Stimulated activated naive CD8-positive, alpha-beta T cell treated with anti-CD3 and anti-CD28 coated beads, Interleukin-15, amount 100 ng/mL, for 72 hours (primary cell): Measurements from ENCODE around the gene PCDHB14.
"Not testable (repeated sequence)": the region's sequence is repeated elsewhere in the genome, so short reads cannot be mapped to it uniquely, and the experiment has no call there.

Source experiments
- ATAC-seq: fragments of 150-1000 bp; cut with Tn5 transposase; 2 replicates; pipeline ENCODE4 v1.10.0; 2021; ENCODE audit warnings: mild to moderate bottlenecking, moderate library complexity
- DNase-seq, 2 donors: peaks; one replicate each; pipeline ENCODE4 v3.0.0; 2021 to 2022
- H3K27ac Mint-ChIP-seq, 2 donors: one replicate each; pipeline ENCODE4 v1.8.0; 2022; ENCODE audit warnings: mild to moderate bottlenecking in 2 of 2, mixed read lengths in 2 of 2, moderate library complexity in 2 of 2
- H3K27me3 Mint-ChIP-seq: one replicate; pipeline ENCODE4 v1.8.0; 2022; ENCODE audit warnings: mixed read lengths
- H3K4me1 Mint-ChIP-seq: one replicate; pipeline ENCODE4 v1.8.0; 2022; ENCODE audit warnings: mild to moderate bottlenecking, mixed read lengths
- H3K4me3 Mint-ChIP-seq, 2 donors: one replicate each; pipeline ENCODE4 v1.8.0; 2022; ENCODE audit warnings: mild to moderate bottlenecking in 2 of 2, mixed read lengths in 2 of 2, moderate library complexity in 1 of 2
- H3K9me3 Mint-ChIP-seq, 2 donors: one replicate each; pipeline ENCODE4 v1.8.0; 2022; ENCODE audit warnings: mixed read lengths in 2 of 2

The PCDHB14 gene

DNA sequence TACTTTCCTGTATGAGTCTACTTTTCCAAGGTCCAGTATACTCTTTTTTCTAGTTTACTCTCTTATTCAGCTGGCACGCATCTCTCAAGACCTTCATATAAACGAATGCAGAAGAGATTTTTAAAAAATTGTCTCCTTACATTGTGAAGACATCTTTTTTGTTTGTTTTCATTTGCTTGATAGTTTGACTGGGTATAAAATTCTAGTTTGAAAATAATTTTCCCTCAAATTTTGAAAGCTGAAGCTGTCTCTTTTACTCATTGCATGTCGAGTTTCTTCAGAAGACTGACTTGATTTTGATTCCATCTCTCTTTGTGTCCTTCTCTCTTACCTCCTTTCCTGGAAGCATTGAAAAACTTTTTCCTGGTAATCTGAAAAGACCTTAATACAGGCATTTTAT lies 26.8 kb upstream of the PCDHB14 start:
- Mint-ChIP-seq H3K9me3 (peaks cover 25 to 53% of the 10 kb centered on the region in 2 donors), H3K27me3 (peaks cover 44% of the 10 kb centered on the region), H3K4me1 (no peaks in the 10 kb centered on the region), H3K27ac (no peak overlapping the region), H3K4me3 (no peak overlapping the region)
- no peak for DNase-seq
- no peak for ATAC-seq

DNA sequence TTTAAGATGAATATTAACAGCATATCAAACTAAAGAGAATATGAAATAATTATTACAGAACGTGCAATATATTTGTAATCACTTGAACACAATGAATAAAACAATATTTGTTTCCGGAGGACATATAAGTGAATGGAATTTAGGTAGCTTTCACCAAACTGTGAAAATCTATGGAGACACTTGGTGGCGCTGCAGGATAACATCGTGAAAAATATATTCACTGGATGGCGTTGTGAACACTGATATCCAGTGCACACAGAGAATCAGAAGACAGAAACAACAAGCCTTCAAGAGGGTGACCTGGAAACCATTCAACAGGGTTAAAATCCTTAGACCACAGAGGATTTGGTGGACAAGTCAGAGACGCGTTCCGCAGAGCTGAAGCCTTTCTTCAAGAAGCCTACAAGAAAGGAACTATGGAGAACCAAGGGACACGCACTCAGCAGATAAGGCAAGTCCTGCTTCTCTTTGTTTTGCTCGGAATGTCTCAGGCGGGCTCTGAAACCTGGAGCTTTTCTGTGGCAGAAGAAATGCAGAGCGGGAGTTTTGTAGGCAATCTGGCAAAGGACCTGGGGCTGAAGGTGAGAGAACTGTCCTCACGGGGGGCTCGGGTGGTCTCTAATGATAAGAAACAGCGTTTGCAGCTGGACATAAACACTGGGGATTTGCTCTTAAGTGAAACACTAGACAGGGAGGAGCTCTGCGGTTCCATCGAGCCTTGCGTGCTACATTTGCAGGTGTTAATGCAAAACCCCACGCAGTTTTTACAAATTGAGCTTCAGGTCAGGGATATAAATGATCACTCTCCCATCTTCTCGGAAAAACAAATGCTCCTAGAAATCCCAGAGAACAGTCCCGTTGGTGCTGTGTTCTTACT lies 23.5 kb upstream of the PCDHB14 start, which contains the start of gene PCDHB11:
Gene PCDHB11 (plus strand): TSS at position 269 of the 877 bp plus-strand sequence. CDS start 148 bp downstream, at position 417.
- no peak for ATAC-seq
- DNase-seq = no peak
- Mint-ChIP-seq H3K4me3 (no peak within 1 kb of the TSS), H3K9me3 (peaks cover 14 to 61% of the 10 kb centered on the region in 2 donors), H3K4me1 (no peaks in the 10 kb centered on the region), H3K27ac (no peak within 1 kb of the TSS), H3K27me3 (peaks cover 39% of the 10 kb centered on the region)

DNA sequence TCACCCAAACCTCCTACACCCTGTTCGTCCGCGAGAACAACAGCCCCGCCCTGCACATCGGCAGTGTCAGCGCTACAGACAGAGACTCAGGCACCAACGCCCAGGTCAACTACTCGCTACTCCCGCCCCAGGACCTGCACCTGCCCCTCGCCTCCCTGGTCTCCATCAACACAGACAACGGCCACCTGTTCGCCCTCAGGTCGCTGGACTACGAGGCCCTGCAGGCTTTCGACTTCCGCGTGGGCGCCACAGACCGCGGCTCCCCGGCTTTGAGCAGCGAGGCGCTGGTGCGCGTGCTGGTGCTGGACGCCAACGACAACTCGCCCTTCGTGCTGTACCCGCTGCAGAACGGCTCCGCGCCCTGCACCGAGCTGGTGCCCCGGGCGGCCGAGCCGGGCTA lies 22.0 kb upstream of the PCDHB14 start:
- H3K4me3 Mint-ChIP-seq, DNase-seq, ATAC-seq, H3K27ac Mint-ChIP-seq, H3K4me1 Mint-ChIP-seq: not testable (repeated sequence)
- Mint-ChIP-seq H3K9me3 (peaks cover 14 to 58% of the 10 kb centered on the region in 2 donors), H3K27me3 (peaks cover 49% of the 10 kb centered on the region)

DNA sequence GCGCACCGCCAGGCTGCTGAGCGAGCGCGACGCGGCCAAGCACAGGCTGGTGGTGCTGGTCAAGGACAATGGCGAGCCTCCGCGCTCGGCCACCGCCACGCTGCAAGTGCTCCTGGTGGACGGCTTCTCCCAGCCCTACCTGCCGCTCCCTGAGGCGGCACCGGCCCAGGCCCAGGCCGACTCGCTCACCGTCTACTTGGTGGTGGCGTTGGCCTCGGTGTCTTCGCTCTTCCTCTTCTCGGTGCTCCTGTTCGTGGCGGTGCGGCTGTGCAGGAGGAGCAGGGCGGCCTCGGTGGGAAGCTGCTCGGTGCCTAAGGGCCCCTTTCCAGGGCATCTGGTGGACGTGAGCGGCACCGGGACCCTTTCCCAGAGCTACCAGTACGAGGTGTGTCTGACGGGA lies 21.5 kb upstream of the PCDHB14 start:
- H3K4me3 Mint-ChIP-seq, H3K4me1 Mint-ChIP-seq, ATAC-seq, H3K27ac Mint-ChIP-seq, DNase-seq: not testable (repeated sequence)
- Mint-ChIP-seq H3K9me3 (peaks cover 14 to 53% of the 10 kb centered on the region in 2 donors), H3K27me3 (peaks cover 49% of the 10 kb centered on the region)

DNA sequence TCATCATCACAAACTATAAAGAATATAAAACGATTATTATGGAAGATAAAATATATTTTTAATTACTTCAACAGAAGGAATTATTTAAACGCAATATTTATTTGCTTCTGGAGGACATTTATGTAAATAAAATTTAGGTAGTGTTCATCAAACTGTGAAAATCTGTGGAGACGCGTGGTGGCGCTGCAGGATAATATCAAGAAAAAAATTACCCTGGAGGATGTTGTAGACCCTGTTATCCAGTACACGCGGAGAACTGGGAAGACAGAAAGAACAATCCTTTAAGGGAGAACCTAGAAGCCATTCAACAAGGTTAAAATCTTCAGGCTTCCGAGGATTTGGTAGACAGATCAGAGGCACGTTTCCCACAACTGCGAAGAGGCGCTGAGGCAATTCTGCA lies 14.7 kb upstream of the PCDHB14 start, which contains the start of gene PCDHB12:
Gene PCDHB12 (plus strand): TSS at position 242 of the 400 bp plus-strand sequence. CDS start 189 bp downstream, outside the sequence.
- Mint-ChIP-seq H3K4me3 (no peak within 1 kb of the TSS), H3K27me3 (peaks cover 56% of the 10 kb centered on the region), H3K9me3 (peaks cover 0 to 12% of the 10 kb centered on the region in 2 donors), H3K27ac (no peak within 1 kb of the TSS), H3K4me1 (no peaks in the 10 kb centered on the region)
- DNase-seq (no peak), ATAC-seq (no peak)

GRCh38 chr5:141210281-141210680 lies 12.9 kb upstream of the PCDHB14 start:
- not testable (repeated sequence) for DNase-seq, H3K4me3 Mint-ChIP-seq, H3K27ac Mint-ChIP-seq, H3K4me1 Mint-ChIP-seq, ATAC-seq
- Mint-ChIP-seq H3K27me3 (peaks cover 67% of the 10 kb centered on the region), H3K9me3 (peaks cover 2 to 18% of the 10 kb centered on the region in 2 donors)

DNA sequence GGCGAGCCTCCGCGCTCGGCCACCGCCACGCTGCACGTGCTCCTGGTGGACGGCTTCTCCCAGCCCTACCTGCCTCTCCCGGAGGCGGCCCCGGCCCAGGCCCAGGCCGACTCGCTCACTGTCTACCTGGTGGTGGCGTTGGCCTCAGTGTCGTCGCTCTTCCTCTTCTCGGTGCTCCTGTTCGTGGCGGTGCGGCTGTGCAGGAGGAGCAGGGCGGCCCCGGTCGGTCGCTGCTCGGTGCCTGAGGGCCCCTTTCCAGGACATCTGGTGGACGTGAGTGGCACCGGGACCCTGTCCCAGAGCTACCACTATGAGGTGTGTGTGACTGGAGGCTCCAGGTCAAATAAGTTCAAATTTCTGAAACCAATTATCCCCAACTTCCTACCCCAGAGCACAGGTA lies 12.3 kb upstream of the PCDHB14 start:
- not testable (repeated sequence) for H3K4me3 Mint-ChIP-seq, H3K27ac Mint-ChIP-seq, H3K4me1 Mint-ChIP-seq, DNase-seq, ATAC-seq
- Mint-ChIP-seq H3K9me3 (peaks cover 4 to 22% of the 10 kb centered on the region in 2 donors), H3K27me3 (peaks cover 65% of the 10 kb centered on the region)

GRCh38 chr5:141213656-141214339 lies 9.3 kb upstream of the PCDHB14 start, which contains the start of gene PCDHB13:
Gene PCDHB13 (plus strand): TSS chr5:141213919. CDS start chr5:141214124, 205 bp downstream.
- not testable (repeated sequence) for H3K27ac Mint-ChIP-seq, ATAC-seq, H3K4me3 Mint-ChIP-seq, H3K4me1 Mint-ChIP-seq, DNase-seq
- H3K9me3 Mint-ChIP-seq = peaks cover 8 to 22% of the 10 kb centered on the region in 2 donors
- H3K27me3 Mint-ChIP-seq = peaks cover 62% of the 10 kb centered on the region

GRCh38 chr5:141214583-141214982 lies 8.6 kb upstream of the PCDHB14 start:
- ATAC-seq, DNase-seq, H3K27ac Mint-ChIP-seq, H3K4me3 Mint-ChIP-seq, H3K4me1 Mint-ChIP-seq: not testable (repeated sequence)
- peaks cover 12 to 22% of the 10 kb centered on the region in 2 donors for H3K9me3 Mint-ChIP-seq
- peaks cover 55% of the 10 kb centered on the region for H3K27me3 Mint-ChIP-seq

GRCh38 chr5:141215504-141215903 lies 7.6 kb upstream of the PCDHB14 start:
- ATAC-seq, DNase-seq, H3K27ac Mint-ChIP-seq, H3K4me3 Mint-ChIP-seq, H3K4me1 Mint-ChIP-seq: not testable (repeated sequence)
- peaks cover 18 to 24% of the 10 kb centered on the region in 2 donors for H3K9me3 Mint-ChIP-seq
- H3K27me3 Mint-ChIP-seq = peaks cover 55% of the 10 kb centered on the region

- H3K27ac Mint-ChIP-seq, DNase-seq: not testable (repeated sequence)
Measured at GRCh38 chr5:141216035-141216434, 7.1 kb upstream of the PCDHB14 start.

DNA sequence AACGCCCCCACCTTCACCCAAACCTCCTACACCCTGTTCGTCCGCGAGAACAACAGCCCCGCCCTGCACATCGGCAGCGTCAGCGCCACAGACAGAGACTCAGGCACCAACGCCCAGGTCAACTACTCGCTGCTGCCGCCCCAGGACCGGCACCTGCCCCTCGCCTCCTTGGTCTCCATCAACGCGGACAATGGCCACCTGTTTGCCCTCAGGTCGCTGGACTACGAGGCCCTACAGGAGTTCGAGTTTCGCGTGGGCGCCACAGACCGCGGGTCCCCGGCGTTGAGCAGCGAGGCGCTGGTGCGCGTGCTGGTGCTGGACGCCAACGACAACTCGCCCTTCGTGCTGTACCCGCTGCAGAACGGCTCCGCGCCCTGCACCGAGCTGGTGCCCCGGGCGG lies 1.7 kb downstream of the PCDHB14 start:
- not testable (repeated sequence) for ATAC-seq, H3K4me3 Mint-ChIP-seq, H3K4me1 Mint-ChIP-seq, H3K27ac Mint-ChIP-seq, DNase-seq
- Mint-ChIP-seq H3K9me3 (peaks cover 5 to 10% of the 10 kb centered on the region in 2 donors), H3K27me3 (peaks cover 18% of the 10 kb centered on the region)

More at GRCh38 chr5:141216035-141216434, 7.1 kb upstream of the PCDHB14 start:
- H3K9me3 Mint-ChIP-seq = peaks cover 18 to 19% of the 10 kb centered on the region in 2 donors
- not testable (repeated sequence) for H3K4me3 Mint-ChIP-seq, ATAC-seq, H3K4me1 Mint-ChIP-seq
- peaks cover 50% of the 10 kb centered on the region for H3K27me3 Mint-ChIP-seq

GRCh38 chr5:141225421-141225820 lies 2.3 kb downstream of the PCDHB14 start:
- H3K27ac Mint-ChIP-seq, H3K9me3 Mint-ChIP-seq, H3K4me3 Mint-ChIP-seq, DNase-seq, H3K4me1 Mint-ChIP-seq, ATAC-seq: not testable (repeated sequence)
- peaks cover 12% of the 10 kb centered on the region for H3K27me3 Mint-ChIP-seq

DNA sequence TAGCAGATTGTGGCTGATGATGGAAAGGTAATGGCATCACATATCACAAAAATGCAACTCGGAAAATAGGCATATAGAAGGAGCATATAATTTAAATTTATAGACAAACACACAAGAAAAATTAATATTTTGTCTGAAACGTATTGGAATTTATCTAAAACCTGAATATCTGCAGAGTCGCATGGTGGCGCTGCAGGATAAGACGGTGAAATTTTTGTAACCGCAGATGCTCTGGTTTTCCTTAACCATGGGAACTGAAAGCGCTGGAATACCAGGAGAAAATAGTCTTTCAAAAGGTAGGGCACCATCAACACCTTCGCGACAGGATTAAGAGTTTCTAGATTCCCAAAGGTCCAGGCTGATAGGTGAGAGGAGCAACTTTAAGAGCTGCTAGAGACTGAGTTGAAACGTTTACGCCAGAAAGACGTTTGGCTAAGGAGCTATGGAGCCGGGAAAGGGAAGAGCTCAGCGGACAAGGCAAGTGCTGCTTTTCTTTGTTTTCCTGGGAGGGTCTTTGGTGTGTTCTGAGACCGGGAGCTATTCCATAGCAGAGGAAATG lies 11.0 kb downstream of the PCDHB14 start:
- Mint-ChIP-seq H3K9me3 (peaks cover 19 to 21% of the 10 kb centered on the region in 2 donors), H3K4me3 (no peak overlapping the region)

DNA sequence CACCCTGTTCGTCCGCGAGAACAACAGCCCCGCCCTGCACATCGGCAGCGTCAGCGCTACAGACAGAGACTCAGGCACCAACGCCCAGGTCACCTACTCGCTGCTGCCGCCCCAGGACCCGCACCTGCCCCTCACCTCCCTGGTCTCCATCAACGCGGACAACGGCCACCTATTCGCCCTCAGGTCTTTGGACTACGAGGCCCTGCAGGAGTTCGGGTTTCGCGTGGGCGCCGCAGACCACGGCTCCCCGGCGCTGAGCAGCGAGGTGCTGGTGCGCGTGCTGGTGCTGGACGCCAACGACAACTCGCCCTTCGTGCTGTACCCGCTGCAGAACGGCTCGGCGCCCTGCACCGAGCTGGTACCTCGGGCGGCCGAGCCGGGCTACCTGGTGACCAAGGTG lies 12.8 kb downstream of the PCDHB14 start:
- ATAC-seq, H3K4me1 Mint-ChIP-seq, H3K27ac Mint-ChIP-seq, DNase-seq, H3K4me3 Mint-ChIP-seq: not testable (repeated sequence)
- H3K9me3 Mint-ChIP-seq = peaks cover 35 to 38% of the 10 kb centered on the region in 2 donors
- peaks cover 42% of the 10 kb centered on the region for H3K27me3 Mint-ChIP-seq

More for the DNA sequence above, 11.0 kb downstream of the PCDHB14 start:
- Mint-ChIP-seq H3K27me3 (peaks cover 25% of the 10 kb centered on the region), H3K4me1 (no peaks in the 10 kb centered on the region), H3K27ac (no peak overlapping the region)
- no peak for ATAC-seq
- no peak for DNase-seq
